MM.1S (cell line): Measurements from ENCODE around the gene CLIC4.
"Not testable (repeated sequence)": the region's sequence is repeated elsewhere in the genome, so short reads cannot be mapped to it uniquely, and the experiment has no call there.

Experiments used
- DNase-seq: peaks from one replicate; pipeline ENCODE4 v3.0.0-alpha.2; 2015
- H2AFZ ChIP-seq: fragments of 300-600 bp; sonication (generic); 2 replicates; pipeline ENCODE4 v1.6.0; 2016; ENCODE audit warnings: antibody characterized with exemption, low read length
- H3F3A ChIP-seq: fragments of 300-600 bp; sonication (generic); 2 replicates; pipeline ENCODE4 v1.6.1; 2016; ENCODE audit warnings: mild to moderate bottlenecking, antibody characterized with exemption, low read length, moderate library complexity, mixed read lengths; ENCODE audit not compliant: insufficient read depth
- H3K27ac ChIP-seq: fragments of 300-600 bp; sonication (generic); 2 replicates; pipeline ENCODE4 v1.5.1; 2016; ENCODE audit warnings: mild to moderate bottlenecking, low read length
- H3K27me3 ChIP-seq: fragments of 300-600 bp; sonication (generic); replicated peaks from 2 replicates; pipeline ENCODE4 v1.6.0; 2016; ENCODE audit warnings: low read length; ENCODE audit not compliant: insufficient read depth
- H3K36me3 ChIP-seq: fragments of 300-600 bp; sonication (generic); replicated peaks from 2 replicates; pipeline ENCODE4 v1.6.1; 2016; ENCODE audit warnings: mild to moderate bottlenecking, low read length, mixed read lengths; ENCODE audit not compliant: insufficient read depth
- H3K4me1 ChIP-seq: fragments of 300-600 bp; sonication (generic); 2 replicates; pipeline ENCODE4 v1.6.1; 2016; ENCODE audit warnings: low read length, mixed read lengths
- H3K4me2 ChIP-seq: fragments of 300-600 bp; sonication (generic); 2 replicates; pipeline ENCODE4 v1.6.0; 2016; ENCODE audit warnings: low read depth, low read length
- H3K4me3 ChIP-seq: fragments of 300-600 bp; sonication (generic); 2 replicates; pipeline ENCODE4 v1.5.1; 2016; ENCODE audit warnings: low read length, mixed read lengths
- H3K79me2 ChIP-seq: fragments of 300-600 bp; sonication (generic); 2 replicates; pipeline ENCODE4 v1.6.1; 2016; ENCODE audit warnings: mixed run types, low read length, mixed read lengths
- H3K9ac ChIP-seq: fragments of 300-600 bp; sonication (generic); 2 replicates; pipeline ENCODE4 v1.6.1; 2016; ENCODE audit warnings: low read length, mixed read lengths
- H3K9me2 ChIP-seq: fragments of 300-600 bp; sonication (generic); replicated peaks from 2 replicates; pipeline ENCODE4 v1.6.1; 2016; ENCODE audit warnings: mild to moderate bottlenecking, low read length, mixed read lengths; ENCODE audit not compliant: insufficient read depth
- H3K9me3 ChIP-seq: fragments of 300-600 bp; sonication (generic); replicated peaks from 2 replicates; pipeline ENCODE4 v1.6.1; 2016; ENCODE audit warnings: mild to moderate bottlenecking, low read length, mixed read lengths; ENCODE audit not compliant: insufficient read depth
- H4K20me1 ChIP-seq: fragments of 300-600 bp; sonication (generic); 2 replicates; pipeline ENCODE4 v1.6.1; 2016; ENCODE audit warnings: mild to moderate bottlenecking, low read length, moderate library complexity, mixed read lengths; ENCODE audit not compliant: insufficient read depth
- EZH2 ChIP-seq: fragments of 300-600 bp; sonication (generic); optimal IDR thresholded peaks from 2 replicates; pipeline ENCODE3; 2017; ENCODE audit warnings: low read depth, mild to moderate bottlenecking, antibody characterized with exemption, low read length, mixed read lengths
- EZH2phosphoT487 ChIP-seq: fragments of 300-600 bp; sonication (generic); IDR thresholded peaks from 2 replicates; pipeline ENCODE4 v1.6.1; 2018; ENCODE audit warnings: antibody characterized with exemption, low read length
- TF ChIP-seq, protein P1 (sequence below): fragments of 300-600 bp; sonication (generic); IDR thresholded peaks from 2 replicates; pipeline ENCODE4 v1.5.1; 2016; ENCODE audit warnings: antibody characterized with exemption, low read length, mixed read lengths

Gene CLIC4

DNA sequence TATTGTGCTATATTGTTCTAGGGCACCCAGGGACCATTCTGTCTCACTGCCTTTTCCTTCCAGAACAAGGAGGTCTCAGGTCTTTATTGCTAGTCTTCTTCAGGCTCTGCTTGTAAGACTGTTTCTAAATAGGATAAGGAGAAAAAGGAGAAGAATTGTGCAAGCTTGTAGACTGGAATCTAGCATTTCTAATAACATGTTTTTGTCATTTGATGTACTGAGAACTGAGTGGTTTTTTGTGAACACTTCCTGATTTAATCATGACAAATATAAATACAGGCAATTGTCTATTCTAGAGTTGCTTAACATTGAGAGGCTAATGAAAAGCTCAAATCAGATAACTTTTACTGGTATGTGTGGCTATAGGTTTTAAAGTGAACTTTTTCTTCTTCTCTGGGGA, 77.6 kb downstream of the CLIC4 start:
- H3K4me1 ChIP-seq, result no peaks in the 10 kb centered on the region
- no peaks in the 10 kb centered on the region for H3K36me3 ChIP-seq
- 0 out of 2 replicates have a peak, but pooled peaks cover under 1% of the 10 kb centered on the region for H3F3A ChIP-seq
- H3K27ac ChIP-seq, result no peak overlapping the region
- no peak overlapping the region for H3K4me2 ChIP-seq
- no peak overlapping the region for H3K9ac ChIP-seq
- DNase-seq, result no peak
- H3K9me2 ChIP-seq, result no peaks in the 10 kb centered on the region
- peaks cover 93% of the 10 kb centered on the region for H3K79me2 ChIP-seq
- TF ChIP-seq, protein P1, sequence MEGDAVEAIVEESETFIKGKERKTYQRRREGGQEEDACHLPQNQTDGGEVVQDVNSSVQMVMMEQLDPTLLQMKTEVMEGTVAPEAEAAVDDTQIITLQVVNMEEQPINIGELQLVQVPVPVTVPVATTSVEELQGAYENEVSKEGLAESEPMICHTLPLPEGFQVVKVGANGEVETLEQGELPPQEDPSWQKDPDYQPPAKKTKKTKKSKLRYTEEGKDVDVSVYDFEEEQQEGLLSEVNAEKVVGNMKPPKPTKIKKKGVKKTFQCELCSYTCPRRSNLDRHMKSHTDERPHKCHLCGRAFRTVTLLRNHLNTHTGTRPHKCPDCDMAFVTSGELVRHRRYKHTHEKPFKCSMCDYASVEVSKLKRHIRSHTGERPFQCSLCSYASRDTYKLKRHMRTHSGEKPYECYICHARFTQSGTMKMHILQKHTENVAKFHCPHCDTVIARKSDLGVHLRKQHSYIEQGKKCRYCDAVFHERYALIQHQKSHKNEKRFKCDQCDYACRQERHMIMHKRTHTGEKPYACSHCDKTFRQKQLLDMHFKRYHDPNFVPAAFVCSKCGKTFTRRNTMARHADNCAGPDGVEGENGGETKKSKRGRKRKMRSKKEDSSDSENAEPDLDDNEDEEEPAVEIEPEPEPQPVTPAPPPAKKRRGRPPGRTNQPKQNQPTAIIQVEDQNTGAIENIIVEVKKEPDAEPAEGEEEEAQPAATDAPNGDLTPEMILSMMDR, result no peak
- TF ChIP-seq EZH2phosphoT487 (no peak), EZH2 (no peak)
- no peak overlapping the region for H2AFZ ChIP-seq
- H3K9me3 ChIP-seq, result no peaks in the 10 kb centered on the region
- no peak overlapping the region for H3K4me3 ChIP-seq
- no peaks in the 10 kb centered on the region for H3K27me3 ChIP-seq
- H4K20me1 ChIP-seq, result peaks cover 2% of the 10 kb centered on the region; the same call in 1 of the 2 replicates

DNA sequence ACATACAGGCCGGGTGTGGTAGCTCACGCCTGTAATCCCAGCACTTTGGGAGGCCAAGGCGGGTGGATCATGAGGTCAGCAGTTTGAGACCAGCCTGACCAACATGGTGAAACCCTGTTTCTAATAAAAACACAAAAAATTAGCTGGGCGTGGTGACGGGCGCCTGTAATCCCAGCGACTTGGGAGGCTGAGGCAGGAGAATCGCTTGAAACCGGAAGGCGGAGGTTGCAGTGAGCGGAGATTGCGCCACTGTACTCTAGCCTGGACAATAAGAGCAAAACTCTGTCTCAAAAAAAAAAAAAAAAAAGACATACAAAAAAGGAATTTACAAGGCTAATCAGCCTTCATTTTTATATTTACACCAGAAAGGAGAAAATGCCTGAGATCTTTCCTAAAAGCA, 78.2 kb downstream of the CLIC4 start:
- H3K27me3 ChIP-seq, H3F3A ChIP-seq, H3K27ac ChIP-seq, H3K9me3 ChIP-seq, DNase-seq, H2AFZ ChIP-seq, H3K36me3 ChIP-seq, H3K4me2 ChIP-seq, H4K20me1 ChIP-seq, H3K4me3 ChIP-seq, H3K9me2 ChIP-seq, H3K4me1 ChIP-seq, H3K9ac ChIP-seq: not testable (repeated sequence)
- peaks cover 93% of the 10 kb centered on the region for H3K79me2 ChIP-seq

DNA sequence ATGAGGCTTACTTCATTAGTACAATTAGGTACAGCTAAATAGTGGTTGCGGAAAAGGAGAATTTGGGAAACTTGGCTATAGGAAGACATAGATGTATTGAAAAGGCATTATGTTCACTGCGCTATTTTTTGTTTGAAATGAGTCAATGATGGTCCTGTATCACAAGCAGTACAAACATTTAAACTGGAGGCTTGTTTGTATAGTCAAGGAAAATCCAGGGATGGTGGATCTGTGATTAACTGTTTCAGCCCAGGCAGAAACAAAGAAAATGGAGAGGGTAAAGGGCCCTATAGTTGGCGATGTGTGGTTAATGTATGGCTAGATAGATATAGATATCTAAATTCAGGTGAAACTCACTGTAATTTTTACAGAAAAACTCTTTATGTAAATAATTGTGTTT, 79.9 kb downstream of the CLIC4 start:
- H3K36me3 ChIP-seq, result no peaks in the 10 kb centered on the region
- peaks cover 6% of the 10 kb centered on the region; the same call in 1 of the 2 replicates for H3F3A ChIP-seq
- no peak overlapping the region for H3K27ac ChIP-seq
- DNase-seq, result no peak
- H3K4me3 ChIP-seq, result no peak overlapping the region
- H3K9ac ChIP-seq, result no peak overlapping the region
- H4K20me1 ChIP-seq, result peaks cover 12% of the 10 kb centered on the region; the same call in 1 of the 2 replicates
- H3K4me1 ChIP-seq, result peaks cover 6% of the 10 kb centered on the region; the same call in 1 of the 2 replicates
- no peak overlapping the region for H2AFZ ChIP-seq
- no peak for TF ChIP-seq EZH2
- TF ChIP-seq, protein P1, result no peak
- TF ChIP-seq EZH2phosphoT487, result no peak
- H3K9me2 ChIP-seq, result no peaks in the 10 kb centered on the region
- no peak overlapping the region for H3K4me2 ChIP-seq
- no peaks in the 10 kb centered on the region for H3K27me3 ChIP-seq
- peaks cover 97% of the 10 kb centered on the region for H3K79me2 ChIP-seq
- H3K9me3 ChIP-seq, result no peaks in the 10 kb centered on the region

DNA sequence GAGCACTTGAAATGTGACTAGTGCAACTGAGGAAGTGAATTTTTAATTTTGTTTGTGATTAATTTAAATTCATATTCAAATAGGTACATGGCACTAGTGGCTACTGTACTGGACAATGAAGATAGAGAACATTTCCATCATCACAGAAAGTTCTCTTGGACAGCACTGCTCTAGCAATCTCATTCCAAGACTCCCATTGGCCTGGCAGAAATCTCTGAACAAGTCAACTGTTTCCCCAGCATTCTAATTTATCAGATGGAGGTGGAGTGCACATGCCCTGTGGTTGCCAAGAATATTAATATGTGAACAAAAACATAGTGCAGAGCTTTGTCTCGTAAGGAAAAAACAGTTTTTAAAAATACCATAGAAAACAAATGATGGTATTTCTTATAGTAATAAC, 81.3 kb downstream of the CLIC4 start:
- H3K4me3 ChIP-seq, result no peak overlapping the region
- H3K9ac ChIP-seq, result no peak overlapping the region
- no peaks in the 10 kb centered on the region for H3K9me2 ChIP-seq
- H2AFZ ChIP-seq, result no peak overlapping the region
- H3F3A ChIP-seq, result peaks cover 6% of the 10 kb centered on the region; the same call in 1 of the 2 replicates
- H3K9me3 ChIP-seq, result no peaks in the 10 kb centered on the region
- H3K79me2 ChIP-seq, result peaks cover 97% of the 10 kb centered on the region
- H3K27me3 ChIP-seq, result no peaks in the 10 kb centered on the region
- peaks cover 6% of the 10 kb centered on the region; the same call in 1 of the 2 replicates for H3K4me1 ChIP-seq
- no peak overlapping the region for H3K4me2 ChIP-seq
- no peak for DNase-seq
- H3K36me3 ChIP-seq, result no peaks in the 10 kb centered on the region
- TF ChIP-seq EZH2 (no peak), EZH2phosphoT487 (no peak)
- TF ChIP-seq, protein P1, result no peak
- H4K20me1 ChIP-seq, result peaks cover 18% of the 10 kb centered on the region
- no peak overlapping the region for H3K27ac ChIP-seq
